C4-2B (cell line): Measurements from ENCODE around the gene ARPIN.

Experiments used
- CTCF ChIP-seq: fragments of 450-650 bp; conservative IDR thresholded peaks from 2 replicates; pipeline ENCODE4 v1.5.1; 2017; ENCODE audit warnings: mild to moderate bottlenecking
- ZFX ChIP-seq: fragments of 450-650 bp; IDR thresholded peaks from 2 replicates; pipeline ENCODE4 v1.6.1; 2017

DNA sequence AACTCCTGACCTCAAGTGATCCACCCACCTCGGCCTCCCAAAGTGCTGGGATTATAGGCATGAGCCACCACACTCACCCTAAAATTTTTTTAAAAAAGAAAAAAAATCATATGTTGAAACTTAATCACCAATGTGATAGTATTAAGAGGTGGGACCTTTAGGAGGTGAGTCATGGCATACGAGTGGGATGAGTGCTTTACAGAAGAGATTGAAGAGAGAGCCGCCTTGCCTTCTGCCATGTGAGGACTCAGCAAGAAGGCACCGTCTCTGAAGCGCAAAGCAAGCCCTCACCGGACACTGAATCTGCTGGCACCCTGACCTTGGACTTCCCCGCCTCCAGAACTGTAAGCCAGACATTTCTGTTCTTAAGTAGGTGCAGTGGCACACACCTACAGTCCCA is 5.5 kb downstream of the ARPIN start:
- TF ChIP-seq CTCF: no peak
- TF ChIP-seq ZFX: no peak
